Adipocyte (in vitro differentiated cells): ENCODE data around the gene BCL2.
A peak's percentile ranks its signal among the peaks of the same experiment; 100 is the strongest.

Experiments
- DNase-seq: peaks from one replicate; pipeline ENCODE4 v3.0.0-alpha.2; 2015; ENCODE audit warnings: low read depth
- H3K27me3 ChIP-seq: replicated peaks from 2 replicates; pipeline ENCODE4 v1.7.0; 2013; ENCODE audit warnings: mild to moderate bottlenecking, low read length, moderate library complexity; ENCODE audit not compliant: control insufficient read depth, insufficient read depth
- H3K36me3 ChIP-seq: 2 replicates; pipeline ENCODE4 v1.7.0; 2013; ENCODE audit warnings: low read length, mild to moderate bottlenecking, moderate library complexity; ENCODE audit not compliant: control insufficient read depth, insufficient read depth, severe bottlenecking
- H3K4me1 ChIP-seq: 2 replicates; pipeline ENCODE4 v1.7.0; 2013; ENCODE audit warnings: mild to moderate bottlenecking, low read length, moderate library complexity; ENCODE audit not compliant: control insufficient read depth, insufficient read depth
- H3K4me3 ChIP-seq: 2 replicates; pipeline ENCODE4 v1.7.0; 2013; ENCODE audit warnings: mild to moderate bottlenecking, low read length, moderate library complexity
- H3K9ac ChIP-seq: 2 replicates; pipeline ENCODE4 v1.7.0; 2013; ENCODE audit warnings: mild to moderate bottlenecking, low read length, moderate library complexity
- H3K9me3 ChIP-seq: 2 replicates; pipeline ENCODE4 v1.7.0; 2013; ENCODE audit warnings: mild to moderate bottlenecking, low read length, moderate library complexity; ENCODE audit not compliant: control insufficient read depth

The BCL2 gene

GRCh38 chr18:63303547-63303946, 16.0 kb downstream of the BCL2 start:
- no peak overlapping the region for H3K4me3 ChIP-seq
- peaks cover 33% of the 10 kb centered on the region for H3K4me1 ChIP-seq
- DNase-seq, result no peak
- no peaks in the 10 kb centered on the region for H3K36me3 ChIP-seq
- H3K9ac ChIP-seq, result no peak overlapping the region
- no peaks in the 10 kb centered on the region for H3K27me3 ChIP-seq
- no peaks in the 10 kb centered on the region for H3K9me3 ChIP-seq

GRCh38 chr18:63302636-63303405, 16.7 kb downstream of the BCL2 start:
- H3K4me3 ChIP-seq, result no peak overlapping the region
- H3K9me3 ChIP-seq, result no peaks in the 10 kb centered on the region
- H3K4me1 ChIP-seq, result peaks cover 33% of the 10 kb centered on the region
- H3K27me3 ChIP-seq, result no peaks in the 10 kb centered on the region
- no peaks in the 10 kb centered on the region for H3K36me3 ChIP-seq
- DNase-seq, result no peak
- H3K9ac ChIP-seq, result no peak overlapping the region

GRCh38 chr18:63302220-63302619, 17.3 kb downstream of the BCL2 start:
- H3K9me3 ChIP-seq, result no peaks in the 10 kb centered on the region
- peaks cover 27% of the 10 kb centered on the region for H3K4me1 ChIP-seq
- no peaks in the 10 kb centered on the region for H3K36me3 ChIP-seq
- DNase-seq, result no peak
- no peak overlapping the region for H3K9ac ChIP-seq
- no peak overlapping the region for H3K4me3 ChIP-seq
- H3K27me3 ChIP-seq, result no peaks in the 10 kb centered on the region

- H3K9ac ChIP-seq, result no peak overlapping the region
Observed at GRCh38 chr18:63301434-63301833, 18.1 kb downstream of the BCL2 start.

GRCh38 chr18:63299837-63300745, 19.5 kb downstream of the BCL2 start:
- H3K9ac ChIP-seq, result no peak overlapping the region
- no peaks in the 10 kb centered on the region for H3K27me3 ChIP-seq
- no peaks in the 10 kb centered on the region for H3K9me3 ChIP-seq
- H3K4me1 ChIP-seq, result peaks cover 24% of the 10 kb centered on the region
- peak; percentile 27 for DNase-seq
- no peak overlapping the region for H3K4me3 ChIP-seq
- no peaks in the 10 kb centered on the region for H3K36me3 ChIP-seq

More at GRCh38 chr18:63301434-63301833, 18.1 kb downstream of the BCL2 start:
- H3K9me3 ChIP-seq, result no peaks in the 10 kb centered on the region
- H3K27me3 ChIP-seq, result no peaks in the 10 kb centered on the region
- DNase-seq, result no peak
- peak overlapping the region; percentile 11 for H3K4me3 ChIP-seq
- H3K36me3 ChIP-seq, result no peaks in the 10 kb centered on the region
- peaks cover 24% of the 10 kb centered on the region for H3K4me1 ChIP-seq

GRCh38 chr18:63298400-63299365, 20.9 kb downstream of the BCL2 start:
- Histone ChIP-seq H3K27me3 (no peaks in the 10 kb centered on the region), H3K9ac (no peak overlapping the region), H3K4me3 (no peak overlapping the region), H3K9me3 (no peaks in the 10 kb centered on the region), H3K36me3 (no peaks in the 10 kb centered on the region), H3K4me1 (peaks cover 24% of the 10 kb centered on the region)
- DNase-seq, result no peak

- H3K27me3 ChIP-seq, result no peaks in the 10 kb centered on the region
- H3K4me1 ChIP-seq, result peaks cover 24% of the 10 kb centered on the region
- no peaks in the 10 kb centered on the region for H3K9me3 ChIP-seq
- no peak for DNase-seq
- no peaks in the 10 kb centered on the region for H3K36me3 ChIP-seq
- H3K4me3 ChIP-seq, result no peak overlapping the region
- no peak overlapping the region for H3K9ac ChIP-seq
Observed at GRCh38 chr18:63297687-63298399, 21.7 kb downstream of the BCL2 start.

- no peak overlapping the region for H3K9ac ChIP-seq
- no peaks in the 10 kb centered on the region for H3K36me3 ChIP-seq
- H3K27me3 ChIP-seq, result no peaks in the 10 kb centered on the region
- DNase-seq, result no peak
- H3K4me1 ChIP-seq, result no peaks in the 10 kb centered on the region
- no peaks in the 10 kb centered on the region for H3K9me3 ChIP-seq
- H3K4me3 ChIP-seq, result no peak overlapping the region
Observed at GRCh38 chr18:63293935-63294334, 25.6 kb downstream of the BCL2 start.

- Histone ChIP-seq H3K27me3 (no peaks in the 10 kb centered on the region), H3K36me3 (no peaks in the 10 kb centered on the region), H3K9me3 (no peaks in the 10 kb centered on the region), H3K4me1 (no peaks in the 10 kb centered on the region), H3K4me3 (no peak overlapping the region), H3K9ac (no peak overlapping the region)
- no peak for DNase-seq
Observed at GRCh38 chr18:63292831-63293683, 26.5 kb downstream of the BCL2 start.

- H3K4me1 ChIP-seq, result no peaks in the 10 kb centered on the region
- no peak overlapping the region for H3K4me3 ChIP-seq
- DNase-seq, result no peak
- no peaks in the 10 kb centered on the region for H3K36me3 ChIP-seq
- H3K9ac ChIP-seq, result no peak overlapping the region
- H3K27me3 ChIP-seq, result no peaks in the 10 kb centered on the region
- no peaks in the 10 kb centered on the region for H3K9me3 ChIP-seq
Observed at GRCh38 chr18:63291278-63291677, 28.3 kb downstream of the BCL2 start.
